NOMO-1 treated with dmso at 0.1 percent for 144 hours (cell line): ENCODE measurements around the gene ACBD6.
"Not testable (repeated sequence)": the region's sequence is repeated elsewhere in the genome, so short reads cannot be mapped to it uniquely, and the experiment has no call there.

Experiments
- DNase-seq: peaks from one replicate; lab custom pipeline; 2025; ENCODE audit not compliant: unreplicated experiment; lab: John Stamatoyannopoulos, UW

Gene ACBD6

GRCh38 chr1:180494370-180494769 lies 8.0 kb downstream of the ACBD6 start:
- DNase-seq, result no peak

GRCh38 chr1:180489976-180490375 lies 12.4 kb downstream of the ACBD6 start:
- no peak for DNase-seq

- no peak for DNase-seq
These were observed 13.1 kb downstream of the ACBD6 start for GRCh38 chr1:180489313-180489712.

- DNase-seq, result no peak
These were observed 13.7 kb downstream of the ACBD6 start for GRCh38 chr1:180488661-180489060.

GRCh38 chr1:180486092-180486491 lies 16.3 kb downstream of the ACBD6 start:
- DNase-seq, result no peak

GRCh38 chr1:180484490-180484889 lies 17.9 kb downstream of the ACBD6 start:
- no peak for DNase-seq

GRCh38 chr1:180482425-180483275 lies 19.7 kb downstream of the ACBD6 start:
- DNase-seq, result no peak

GRCh38 chr1:180470031-180470430 lies 32.3 kb downstream of the ACBD6 start:
- no peak for DNase-seq

- no peak for DNase-seq
These were observed 34.1 kb downstream of the ACBD6 start for GRCh38 chr1:180468311-180468710.

GRCh38 chr1:180462102-180462501 lies 40.3 kb downstream of the ACBD6 start:
- no peak for DNase-seq

GRCh38 chr1:180461682-180462081 lies 40.7 kb downstream of the ACBD6 start:
- not testable (repeated sequence) for DNase-seq

GRCh38 chr1:180458807-180459206 lies 43.6 kb downstream of the ACBD6 start:
- DNase-seq, result no peak

- DNase-seq, result no peak
These were observed 46.2 kb downstream of the ACBD6 start for GRCh38 chr1:180456191-180456590.

GRCh38 chr1:180451504-180451903 lies 50.9 kb downstream of the ACBD6 start:
- DNase-seq, result no peak

GRCh38 chr1:180444522-180444921 lies 57.9 kb downstream of the ACBD6 start:
- no peak for DNase-seq

- no peak for DNase-seq
These were observed 62.0 kb downstream of the ACBD6 start for GRCh38 chr1:180440335-180440734.

- DNase-seq, result no peak
These were observed 66.8 kb downstream of the ACBD6 start for GRCh38 chr1:180435566-180435965.

- no peak for DNase-seq
These were observed 68.5 kb downstream of the ACBD6 start for GRCh38 chr1:180433873-180434272.

- no peak for DNase-seq
These were observed 70.7 kb downstream of the ACBD6 start for GRCh38 chr1:180431683-180432082.

- peak; percentile 55 for DNase-seq
These were observed 73.3 kb downstream of the ACBD6 start for GRCh38 chr1:180428782-180429695.

- no peak for DNase-seq
These were observed 76.4 kb downstream of the ACBD6 start for GRCh38 chr1:180425952-180426351.
